ENCODE data around the gene IGSF21.

IGSF21 gene

DNA sequence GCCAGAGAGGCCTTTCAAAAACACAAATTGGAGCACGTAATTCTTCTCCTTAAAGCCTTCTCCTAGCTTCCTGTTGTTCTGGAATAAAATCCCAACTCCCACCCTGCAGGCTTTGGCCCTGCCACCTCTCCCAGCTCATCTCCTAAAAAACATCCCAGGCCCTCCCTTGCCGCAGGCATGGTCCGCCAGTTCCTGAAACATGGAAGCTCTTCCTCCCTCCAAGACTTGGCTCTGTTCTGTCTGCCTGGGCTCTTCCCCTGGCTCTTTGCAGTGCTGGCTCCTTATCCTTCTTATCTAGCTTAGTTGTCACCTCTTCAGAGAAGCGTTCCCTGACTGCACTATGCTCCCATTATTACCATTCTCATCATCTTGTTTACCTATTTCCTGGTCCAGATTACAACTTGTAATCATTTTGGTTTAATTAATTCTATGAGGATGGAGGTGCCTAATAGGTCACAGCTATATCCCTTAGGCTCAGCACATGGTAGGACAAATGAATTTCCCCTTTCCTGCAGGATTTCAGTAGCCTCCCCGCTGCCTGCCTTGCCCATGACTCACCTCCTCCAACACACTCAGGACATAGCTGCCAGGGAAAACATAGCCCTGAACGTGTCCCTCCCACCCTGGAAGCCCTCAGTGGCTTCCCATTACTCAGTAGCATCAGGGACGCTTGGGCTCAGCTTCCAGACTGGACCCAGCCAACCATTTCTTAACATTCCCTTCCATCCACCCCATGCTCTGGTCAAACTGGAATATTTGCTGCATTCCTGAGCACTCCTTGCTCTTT, 15.7 kb upstream of the IGSF21 start:
- no peak overlapping the region for H3K27ac Mint-ChIP-seq
- H3K4me1 Mint-ChIP-seq = peaks cover 12% of the 10 kb centered on the region
- peaks cover 5% of the 10 kb centered on the region for H3K9me3 Mint-ChIP-seq
- H3K4me3 Mint-ChIP-seq = no peak overlapping the region
- TF ChIP-seq, protein P1, sequence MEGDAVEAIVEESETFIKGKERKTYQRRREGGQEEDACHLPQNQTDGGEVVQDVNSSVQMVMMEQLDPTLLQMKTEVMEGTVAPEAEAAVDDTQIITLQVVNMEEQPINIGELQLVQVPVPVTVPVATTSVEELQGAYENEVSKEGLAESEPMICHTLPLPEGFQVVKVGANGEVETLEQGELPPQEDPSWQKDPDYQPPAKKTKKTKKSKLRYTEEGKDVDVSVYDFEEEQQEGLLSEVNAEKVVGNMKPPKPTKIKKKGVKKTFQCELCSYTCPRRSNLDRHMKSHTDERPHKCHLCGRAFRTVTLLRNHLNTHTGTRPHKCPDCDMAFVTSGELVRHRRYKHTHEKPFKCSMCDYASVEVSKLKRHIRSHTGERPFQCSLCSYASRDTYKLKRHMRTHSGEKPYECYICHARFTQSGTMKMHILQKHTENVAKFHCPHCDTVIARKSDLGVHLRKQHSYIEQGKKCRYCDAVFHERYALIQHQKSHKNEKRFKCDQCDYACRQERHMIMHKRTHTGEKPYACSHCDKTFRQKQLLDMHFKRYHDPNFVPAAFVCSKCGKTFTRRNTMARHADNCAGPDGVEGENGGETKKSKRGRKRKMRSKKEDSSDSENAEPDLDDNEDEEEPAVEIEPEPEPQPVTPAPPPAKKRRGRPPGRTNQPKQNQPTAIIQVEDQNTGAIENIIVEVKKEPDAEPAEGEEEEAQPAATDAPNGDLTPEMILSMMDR (IDR thresholded peaks at IDR 0.05; ENCODE audit: unreplicated experiment in 3 of 3) = no peak
- H3K36me3 Mint-ChIP-seq (ENCODE audit: low read depth) = no peaks in the 10 kb centered on the region
- peaks cover 76% of the 10 kb centered on the region for H3K27me3 Mint-ChIP-seq (ENCODE audit: low read depth)

DNA sequence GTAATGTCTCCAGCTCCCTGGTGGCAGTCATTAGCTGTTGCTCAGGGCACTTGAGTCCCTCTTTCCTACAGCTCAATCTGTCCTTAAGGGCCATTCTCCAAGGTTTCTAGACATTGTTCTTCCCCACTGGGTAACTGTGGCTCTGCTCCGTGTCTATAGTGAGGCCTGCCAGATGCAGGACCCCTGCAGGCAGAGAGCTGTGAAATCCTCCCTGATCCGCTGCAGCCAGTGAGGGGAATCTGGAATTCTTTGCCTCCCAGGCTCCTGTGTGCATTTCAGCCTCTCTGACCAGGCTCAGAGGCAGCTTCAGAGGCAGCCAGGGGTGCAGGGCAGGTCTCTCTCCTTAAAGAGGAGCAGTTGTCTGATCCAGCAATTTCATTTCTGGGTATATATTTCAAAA, 14.4 kb upstream of the IGSF21 start:
- Mint-ChIP-seq H3K4me3 (no peak overlapping the region), H3K27ac (no peak overlapping the region), H3K4me1 (peaks cover 12% of the 10 kb centered on the region), H3K36me3 (ENCODE audit: low read depth) (no peaks in the 10 kb centered on the region), H3K9me3 (peaks cover 5% of the 10 kb centered on the region), H3K27me3 (ENCODE audit: low read depth) (peaks cover 76% of the 10 kb centered on the region)
- TF ChIP-seq, protein P1 (IDR thresholded peaks at IDR 0.05; ENCODE audit: unreplicated experiment in 3 of 3) = no peak

DNA sequence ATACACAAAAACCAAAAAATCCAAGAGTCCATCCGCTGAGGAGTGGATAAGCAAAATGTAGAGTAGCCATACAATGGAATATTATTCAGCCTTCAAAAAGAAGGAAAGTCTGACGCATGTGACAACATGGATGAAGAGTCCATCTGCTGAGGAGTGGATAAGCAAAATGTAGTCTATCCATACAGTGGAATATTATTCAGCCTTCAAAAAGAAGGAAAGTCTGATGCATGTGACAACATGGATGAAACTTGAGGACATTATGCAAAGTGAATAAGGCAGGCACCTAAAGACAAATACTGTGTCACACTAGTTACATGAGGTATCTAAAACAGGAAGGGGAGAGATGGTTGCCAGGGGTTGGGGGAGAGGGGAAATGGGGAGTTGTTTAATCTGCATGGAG, 14.0 kb upstream of the IGSF21 start:
- TF ChIP-seq, protein P1 (IDR thresholded peaks at IDR 0.05; ENCODE audit: unreplicated experiment in 3 of 3) = no peak
- no peak overlapping the region for H3K27ac Mint-ChIP-seq
- H3K9me3 Mint-ChIP-seq = peaks cover 5% of the 10 kb centered on the region
- peaks cover 76% of the 10 kb centered on the region for H3K27me3 Mint-ChIP-seq (ENCODE audit: low read depth)
- H3K4me3 Mint-ChIP-seq = no peak overlapping the region
- no peaks in the 10 kb centered on the region for H3K36me3 Mint-ChIP-seq (ENCODE audit: low read depth)
- H3K4me1 Mint-ChIP-seq = peaks cover 12% of the 10 kb centered on the region

DNA sequence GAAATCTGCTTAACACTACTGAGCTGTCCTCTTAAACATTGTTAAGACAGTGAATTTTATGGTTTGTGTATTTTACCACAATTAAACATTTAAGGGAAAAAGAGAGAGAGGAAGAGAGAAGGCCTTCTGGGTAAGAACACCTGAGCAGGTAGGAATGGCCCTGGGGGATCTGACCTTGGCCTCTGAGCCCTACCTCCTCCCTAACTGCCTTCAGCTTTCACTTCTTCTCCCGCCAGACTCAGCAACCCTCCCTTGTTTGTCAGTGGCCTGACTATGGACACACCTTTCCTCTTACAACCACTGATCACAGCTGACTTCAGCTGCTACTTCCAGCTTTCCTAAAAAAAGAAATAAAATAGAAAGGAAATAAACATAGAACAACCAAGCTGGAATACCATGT, 13.5 kb upstream of the IGSF21 start:
- peaks cover 76% of the 10 kb centered on the region for H3K27me3 Mint-ChIP-seq (ENCODE audit: low read depth)
- H3K4me3 Mint-ChIP-seq = no peak overlapping the region
- no peaks in the 10 kb centered on the region for H3K36me3 Mint-ChIP-seq (ENCODE audit: low read depth)
- TF ChIP-seq, protein P1 (IDR thresholded peaks at IDR 0.05; ENCODE audit: unreplicated experiment in 3 of 3) = no peak
- peaks cover 12% of the 10 kb centered on the region for H3K4me1 Mint-ChIP-seq
- H3K27ac Mint-ChIP-seq = no peak overlapping the region
- peaks cover 5% of the 10 kb centered on the region for H3K9me3 Mint-ChIP-seq

DNA sequence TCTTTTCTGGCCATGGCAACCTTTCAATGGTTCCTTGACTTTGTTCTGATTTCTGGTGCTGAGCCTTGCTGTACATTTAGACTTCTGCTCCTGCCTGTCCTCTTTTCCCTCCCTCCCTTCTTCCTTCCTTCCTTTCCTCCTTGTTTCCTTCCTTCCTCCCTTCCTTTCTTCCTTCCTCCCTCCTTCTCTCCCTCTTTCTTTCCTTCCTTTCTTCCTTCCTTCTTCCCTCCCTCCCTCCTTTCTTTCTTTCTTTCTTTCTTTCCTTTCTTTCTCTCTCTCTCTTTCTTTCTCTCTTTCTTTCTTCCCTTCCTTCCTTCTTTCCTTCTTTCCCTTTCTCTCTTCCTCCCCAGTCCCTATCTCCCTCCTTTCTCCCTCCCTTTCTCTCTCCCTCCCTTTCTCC, 10.4 kb upstream of the IGSF21 start:
- peaks cover 5% of the 10 kb centered on the region for H3K9me3 Mint-ChIP-seq
- peaks cover 88% of the 10 kb centered on the region for H3K27me3 Mint-ChIP-seq (ENCODE audit: low read depth)
- H3K4me1 Mint-ChIP-seq = peaks cover 6% of the 10 kb centered on the region
- no peaks in the 10 kb centered on the region for H3K36me3 Mint-ChIP-seq (ENCODE audit: low read depth)
- H3K27ac Mint-ChIP-seq = no peak overlapping the region
- no peak overlapping the region for H3K4me3 Mint-ChIP-seq
- TF ChIP-seq, protein P1 (IDR thresholded peaks at IDR 0.05; ENCODE audit: unreplicated experiment in 3 of 3) = no peak

DNA sequence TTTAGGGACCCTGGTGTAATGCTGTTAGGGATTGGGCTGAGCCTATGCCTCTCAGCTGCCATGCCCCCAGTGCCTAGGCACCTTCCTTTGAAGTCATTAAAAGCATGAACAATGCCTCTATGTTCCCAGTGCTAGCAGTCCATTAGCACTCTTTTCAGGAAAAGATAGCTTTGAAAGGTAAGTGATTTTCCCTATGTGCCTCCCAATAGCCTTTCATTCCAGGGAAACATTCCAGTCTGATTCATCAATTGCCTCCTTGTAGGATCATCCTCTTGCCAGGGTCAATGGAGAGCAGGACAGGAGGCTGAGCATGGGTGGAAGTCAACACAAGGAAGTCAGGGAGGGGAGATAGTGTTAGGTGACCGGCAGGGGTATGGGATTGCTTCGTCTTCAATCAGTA, 8.6 kb upstream of the IGSF21 start:
- Mint-ChIP-seq H3K4me3 (no peak overlapping the region), H3K27me3 (ENCODE audit: low read depth) (peaks cover 94% of the 10 kb centered on the region), H3K27ac (no peak overlapping the region), H3K9me3 (peaks cover 5% of the 10 kb centered on the region), H3K4me1 (no peaks in the 10 kb centered on the region), H3K36me3 (ENCODE audit: low read depth) (no peaks in the 10 kb centered on the region)
- TF ChIP-seq, protein P1 (IDR thresholded peaks at IDR 0.05; ENCODE audit: unreplicated experiment in 3 of 3) = no peak

All from nephron (organoid).